Adipocyte (in vitro differentiated cells): ENCODE results near the gene RNF144A.

ENCODE experiments used
- DNase-seq: peaks from one replicate; pipeline ENCODE4 v3.0.0-alpha.2; 2015; ENCODE audit warnings: low read depth
- H3K27me3 ChIP-seq: replicated peaks from 2 replicates; pipeline ENCODE4 v1.7.0; 2013; ENCODE audit warnings: mild to moderate bottlenecking, low read length, moderate library complexity; ENCODE audit not compliant: control insufficient read depth, insufficient read depth
- H3K36me3 ChIP-seq: 2 replicates; pipeline ENCODE4 v1.7.0; 2013; ENCODE audit warnings: low read length, mild to moderate bottlenecking, moderate library complexity; ENCODE audit not compliant: control insufficient read depth, insufficient read depth, severe bottlenecking
- H3K4me1 ChIP-seq: 2 replicates; pipeline ENCODE4 v1.7.0; 2013; ENCODE audit warnings: mild to moderate bottlenecking, low read length, moderate library complexity; ENCODE audit not compliant: control insufficient read depth, insufficient read depth
- H3K4me3 ChIP-seq: 2 replicates; pipeline ENCODE4 v1.7.0; 2013; ENCODE audit warnings: mild to moderate bottlenecking, low read length, moderate library complexity
- H3K9ac ChIP-seq: 2 replicates; pipeline ENCODE4 v1.7.0; 2013; ENCODE audit warnings: mild to moderate bottlenecking, low read length, moderate library complexity
- H3K9me3 ChIP-seq: 2 replicates; pipeline ENCODE4 v1.7.0; 2013; ENCODE audit warnings: mild to moderate bottlenecking, low read length, moderate library complexity; ENCODE audit not compliant: control insufficient read depth

Gene RNF144A

GRCh38 chr2:7031547-7032245 lies 114.5 kb downstream of the RNF144A start:
- no peak for DNase-seq
- Histone ChIP-seq H3K4me1 (no peaks in the 10 kb centered on the region), H3K4me3 (no peak overlapping the region), H3K9me3 (no peaks in the 10 kb centered on the region), H3K27me3 (peaks cover 4% of the 10 kb centered on the region), H3K9ac (no peak overlapping the region), H3K36me3 (no peaks in the 10 kb centered on the region)

DNA sequence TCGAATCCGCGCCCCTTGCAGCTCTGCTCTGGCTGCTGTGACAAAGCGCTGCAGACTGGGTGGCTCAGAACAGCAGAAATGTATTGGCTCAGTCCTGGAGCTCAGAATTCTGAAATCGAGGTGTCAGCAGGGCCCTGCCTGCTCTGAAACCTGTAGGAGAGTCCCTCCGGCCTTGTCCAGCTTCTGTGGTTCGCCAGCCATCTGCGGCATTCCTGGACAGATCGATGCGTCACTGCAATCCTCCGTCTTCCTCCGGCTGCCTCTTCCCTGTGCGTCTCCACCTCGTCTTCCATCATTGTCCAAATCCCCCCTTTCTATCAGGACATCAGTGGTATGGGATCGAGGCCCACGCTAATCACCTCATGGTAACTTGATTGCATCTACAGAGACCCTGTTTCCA lies 115.2 kb downstream of the RNF144A start:
- no peaks in the 10 kb centered on the region for H3K9me3 ChIP-seq
- H3K9ac ChIP-seq = no peak overlapping the region
- no peaks in the 10 kb centered on the region for H3K4me1 ChIP-seq
- peaks cover 4% of the 10 kb centered on the region for H3K27me3 ChIP-seq
- H3K36me3 ChIP-seq = no peaks in the 10 kb centered on the region
- H3K4me3 ChIP-seq = no peak overlapping the region
- DNase-seq = no peak

GRCh38 chr2:7033136-7033960 lies 116.1 kb downstream of the RNF144A start:
- Histone ChIP-seq H3K4me3 (no peak overlapping the region), H3K36me3 (no peaks in the 10 kb centered on the region), H3K9ac (no peak overlapping the region), H3K4me1 (no peaks in the 10 kb centered on the region), H3K27me3 (peaks cover 4% of the 10 kb centered on the region), H3K9me3 (no peaks in the 10 kb centered on the region)
- no peak for DNase-seq

DNA sequence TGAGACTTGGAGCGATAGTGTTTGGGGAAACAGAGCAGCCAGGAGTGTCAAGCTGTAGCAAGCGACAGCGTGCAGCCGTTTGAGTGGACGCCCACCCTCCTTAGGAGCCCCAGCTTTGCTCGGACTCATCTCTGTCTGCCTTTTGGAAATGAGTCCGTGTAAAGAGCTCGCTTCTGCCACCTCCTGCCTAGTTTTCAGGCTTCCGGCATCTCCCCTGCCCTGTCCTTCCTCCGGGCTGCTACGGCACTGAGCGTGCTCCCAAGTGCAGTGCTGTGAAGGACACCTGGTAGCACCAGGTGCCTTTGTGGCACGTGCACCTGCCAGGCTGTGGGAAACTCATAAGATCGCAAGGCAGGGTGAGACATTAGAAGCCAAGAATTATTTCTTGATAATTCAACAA lies 117.1 kb downstream of the RNF144A start:
- Histone ChIP-seq H3K9ac (no peak overlapping the region), H3K4me1 (no peaks in the 10 kb centered on the region), H3K9me3 (no peaks in the 10 kb centered on the region), H3K4me3 (no peak overlapping the region), H3K36me3 (no peaks in the 10 kb centered on the region), H3K27me3 (peaks cover 4% of the 10 kb centered on the region)
- peak; percentile 31 for DNase-seq

DNA sequence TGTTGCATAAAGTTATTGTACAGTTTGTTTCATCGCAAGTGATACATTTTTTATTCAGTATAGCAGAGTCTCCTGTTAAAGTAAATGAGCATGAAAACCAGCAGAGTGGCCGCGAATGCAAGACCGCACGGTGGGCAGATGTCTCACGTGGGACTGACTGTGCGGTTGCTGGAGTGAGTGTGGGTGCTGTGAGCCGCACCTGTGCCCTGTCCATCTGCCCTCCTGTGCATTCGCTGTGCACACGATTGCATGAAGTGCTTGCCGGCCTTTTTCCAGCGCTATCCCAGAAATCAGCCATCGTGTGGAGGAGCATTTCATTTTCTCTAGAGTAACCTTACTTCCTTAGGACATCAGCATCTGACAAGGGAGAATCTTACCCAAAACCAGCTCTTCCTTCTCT lies 118.7 kb downstream of the RNF144A start:
- Histone ChIP-seq H3K36me3 (no peaks in the 10 kb centered on the region), H3K4me3 (no peak overlapping the region), H3K9ac (no peak overlapping the region), H3K27me3 (peaks cover 4% of the 10 kb centered on the region), H3K4me1 (no peaks in the 10 kb centered on the region), H3K9me3 (no peaks in the 10 kb centered on the region)
- DNase-seq = no peak

DNA sequence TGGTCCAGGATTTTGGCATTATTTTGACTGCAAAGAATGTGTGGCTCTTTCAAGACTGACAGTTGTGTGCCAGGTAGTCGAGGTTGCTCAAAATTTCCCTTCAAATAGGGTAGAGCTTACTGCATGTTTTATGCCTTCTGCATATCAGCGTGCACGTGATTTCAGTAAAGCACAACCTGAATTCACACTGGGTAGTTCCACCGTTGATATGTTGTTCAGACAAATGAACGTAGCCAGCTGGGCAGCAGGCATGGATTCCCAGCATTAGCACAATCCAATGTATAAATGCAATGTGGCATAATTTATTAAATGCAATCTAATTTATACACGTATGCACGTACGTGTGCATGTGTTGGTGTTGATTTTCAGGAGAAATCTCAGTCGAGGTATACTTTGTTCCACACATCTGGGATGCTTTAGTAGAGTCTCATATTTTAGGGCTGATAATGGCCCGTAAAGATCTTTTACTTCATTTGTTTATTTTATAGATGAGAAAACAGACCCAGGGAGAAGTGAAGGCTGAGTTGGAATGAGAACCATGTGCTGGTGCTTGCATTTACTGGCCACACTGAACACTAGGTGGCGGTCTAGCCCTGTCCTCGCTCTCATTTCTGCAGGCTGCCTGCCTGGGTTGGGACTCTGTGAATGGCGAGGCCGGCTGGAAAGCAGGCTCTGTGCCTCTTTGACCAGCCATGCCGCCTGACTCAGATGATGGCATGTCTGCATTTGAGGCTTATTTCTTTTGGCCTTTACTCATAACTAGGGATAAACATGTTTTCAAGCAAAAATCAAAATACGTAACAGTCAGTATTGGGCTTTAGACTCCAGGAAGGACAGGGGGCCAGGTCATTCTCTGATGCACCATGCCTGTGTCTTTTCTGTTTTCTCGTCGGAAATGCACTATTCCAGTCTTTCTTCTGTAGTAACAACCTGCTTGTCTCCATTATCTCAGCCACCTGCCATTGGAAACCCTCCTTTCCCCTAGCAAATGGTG lies 120.4 kb downstream of the RNF144A start:
- Histone ChIP-seq H3K4me3 (no peak overlapping the region), H3K4me1 (no peaks in the 10 kb centered on the region), H3K9me3 (no peaks in the 10 kb centered on the region), H3K36me3 (no peaks in the 10 kb centered on the region), H3K27me3 (peaks cover 4% of the 10 kb centered on the region), H3K9ac (no peak overlapping the region)
- DNase-seq = peak; percentile 94

- H3K4me3 ChIP-seq = no peak overlapping the region
- no peaks in the 10 kb centered on the region for H3K9me3 ChIP-seq
- no peak for DNase-seq
- H3K9ac ChIP-seq = no peak overlapping the region
- H3K27me3 ChIP-seq = no peaks in the 10 kb centered on the region
- no peaks in the 10 kb centered on the region for H3K36me3 ChIP-seq
- H3K4me1 ChIP-seq = peaks cover 3% of the 10 kb centered on the region
Measured at GRCh38 chr2:7040547-7040946, 123.3 kb downstream of the RNF144A start.

- H3K4me3 ChIP-seq = no peak overlapping the region
- DNase-seq = no peak
- no peak overlapping the region for H3K9ac ChIP-seq
- peaks cover 3% of the 10 kb centered on the region for H3K4me1 ChIP-seq
- no peaks in the 10 kb centered on the region for H3K27me3 ChIP-seq
- no peaks in the 10 kb centered on the region for H3K9me3 ChIP-seq
- H3K36me3 ChIP-seq = no peaks in the 10 kb centered on the region
Measured at GRCh38 chr2:7041421-7041820, 124.2 kb downstream of the RNF144A start.

GRCh38 chr2:7043690-7044089 lies 126.5 kb downstream of the RNF144A start:
- Histone ChIP-seq H3K4me3 (no peak overlapping the region), H3K9ac (no peak overlapping the region), H3K27me3 (no peaks in the 10 kb centered on the region), H3K4me1 (peaks cover 3% of the 10 kb centered on the region), H3K36me3 (no peaks in the 10 kb centered on the region), H3K9me3 (no peaks in the 10 kb centered on the region)
- peak; percentile 34 for DNase-seq

DNA sequence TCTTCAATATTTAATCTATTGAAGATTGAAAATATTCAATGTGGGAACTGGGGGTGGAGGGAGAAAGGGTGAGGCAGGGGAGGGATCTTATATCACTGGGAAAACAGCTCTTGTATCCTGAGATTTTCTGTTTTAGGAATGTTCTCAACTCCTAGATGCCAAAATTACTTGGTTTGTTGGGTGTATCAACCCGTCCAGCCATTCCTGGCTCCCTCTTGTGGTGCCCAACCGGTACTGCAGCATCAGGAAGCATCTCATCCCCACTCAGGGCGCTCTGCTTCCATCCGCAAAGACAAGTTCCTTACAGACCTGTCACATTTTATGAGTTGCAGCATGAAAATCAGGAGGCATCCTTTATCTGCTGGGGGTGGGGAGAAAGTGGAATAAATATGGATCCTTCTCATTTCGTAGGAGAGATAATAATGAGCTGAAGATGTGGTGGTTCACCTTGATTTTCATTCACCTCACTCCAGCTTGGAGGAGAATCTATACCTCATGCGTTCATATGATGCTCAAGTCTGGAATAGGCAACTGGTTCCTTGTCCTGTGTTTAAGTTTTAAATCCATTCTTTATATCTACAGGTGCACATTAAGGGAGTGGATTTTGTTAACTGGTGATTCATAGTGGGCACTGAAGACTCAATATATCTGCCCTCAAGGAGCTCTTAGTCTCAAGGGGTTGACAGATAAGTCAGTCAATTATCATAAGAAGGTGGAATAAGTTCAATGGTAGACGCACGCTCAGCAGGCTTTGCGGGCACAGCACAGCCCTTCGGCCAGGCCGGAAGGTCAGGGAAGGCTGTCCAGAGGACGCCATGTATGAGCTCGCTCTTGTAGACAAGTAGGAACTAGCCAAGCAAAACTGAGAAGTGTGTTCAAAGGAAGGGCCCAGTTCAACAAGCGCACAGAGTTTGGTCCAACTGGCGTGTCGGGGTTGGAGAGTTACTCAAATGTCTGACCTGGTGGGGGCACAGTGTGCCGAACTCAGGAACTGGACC lies 127.3 kb downstream of the RNF144A start:
- DNase-seq = peak; percentile 79
- no peak overlapping the region for H3K4me3 ChIP-seq
- no peaks in the 10 kb centered on the region for H3K9me3 ChIP-seq
- H3K36me3 ChIP-seq = no peaks in the 10 kb centered on the region
- H3K4me1 ChIP-seq = peaks cover 3% of the 10 kb centered on the region
- no peaks in the 10 kb centered on the region for H3K27me3 ChIP-seq
- H3K9ac ChIP-seq = no peak overlapping the region
